ENCODE measurements around the gene CHDH.

- TF ChIP-seq CTCF (IDR thresholded peaks at IDR 0.05; ENCODE audit: borderline replicate concordance, extremely low read depth, low read length, poor library complexity, severe bottlenecking) (no peak), EZH2 (IDR thresholded peaks at IDR 0.05; ENCODE audit: borderline replicate concordance, low read depth, low read length, severe bottlenecking) (no peak)
Measured at GRCh38 chr3:53843195-53844177, 2.7 kb downstream of the CHDH start.
